SK-N-SH (cell line): ENCODE data around the gene ICE1.

Experiments used
- FOSL2 ChIP-seq: IDR thresholded peaks from 2 replicates; pipeline ENCODE4 v1.4.0; 2012; ENCODE audit warnings: low read depth, mild to moderate bottlenecking, moderate library complexity, borderline replicate concordance
- POLR2AphosphoS5 ChIP-seq: IDR thresholded peaks from 2 replicates; pipeline ENCODE4 v1.6.1; 2012; ENCODE audit warnings: low read depth, low read length
- RAD21 ChIP-seq: IDR thresholded peaks from 2 replicates; pipeline ENCODE4 v1.6.1; 2012; ENCODE audit warnings: mild to moderate bottlenecking, low read length
- USF2 ChIP-seq: fragments of 150-350 bp; IDR thresholded peaks from 2 replicates; pipeline ENCODE4 v1.6.1; 2017; ENCODE audit warnings: antibody characterized with exemption, low read length, low read depth, borderline replicate concordance
- TF ChIP-seq, protein P1 (sequence below): fragments of 200-600 bp; sonication (generic); IDR thresholded peaks from 2 replicates; pipeline ENCODE4 v1.6.1; 2017; ENCODE audit warnings: antibody characterized with exemption, mild to moderate bottlenecking, moderate library complexity

- TF ChIP-seq, protein P1, sequence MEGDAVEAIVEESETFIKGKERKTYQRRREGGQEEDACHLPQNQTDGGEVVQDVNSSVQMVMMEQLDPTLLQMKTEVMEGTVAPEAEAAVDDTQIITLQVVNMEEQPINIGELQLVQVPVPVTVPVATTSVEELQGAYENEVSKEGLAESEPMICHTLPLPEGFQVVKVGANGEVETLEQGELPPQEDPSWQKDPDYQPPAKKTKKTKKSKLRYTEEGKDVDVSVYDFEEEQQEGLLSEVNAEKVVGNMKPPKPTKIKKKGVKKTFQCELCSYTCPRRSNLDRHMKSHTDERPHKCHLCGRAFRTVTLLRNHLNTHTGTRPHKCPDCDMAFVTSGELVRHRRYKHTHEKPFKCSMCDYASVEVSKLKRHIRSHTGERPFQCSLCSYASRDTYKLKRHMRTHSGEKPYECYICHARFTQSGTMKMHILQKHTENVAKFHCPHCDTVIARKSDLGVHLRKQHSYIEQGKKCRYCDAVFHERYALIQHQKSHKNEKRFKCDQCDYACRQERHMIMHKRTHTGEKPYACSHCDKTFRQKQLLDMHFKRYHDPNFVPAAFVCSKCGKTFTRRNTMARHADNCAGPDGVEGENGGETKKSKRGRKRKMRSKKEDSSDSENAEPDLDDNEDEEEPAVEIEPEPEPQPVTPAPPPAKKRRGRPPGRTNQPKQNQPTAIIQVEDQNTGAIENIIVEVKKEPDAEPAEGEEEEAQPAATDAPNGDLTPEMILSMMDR, result no peak
- TF ChIP-seq FOSL2 (no peak), POLR2AphosphoS5 (no peak), RAD21 (no peak), USF2 (no peak)
These were observed 5.7 kb upstream of the ICE1 start for GRCh38 chr5:5416733-5417132.
